Panc1 (cell line): ENCODE results near the gene TPR. TPM values are rescaled to one million over a fixed set of nuclear protein-coding genes. Genes with fewer than 3 reads are reported as not detected.
A peak's percentile ranks its signal among the peaks of the same experiment; 100 is the strongest.

Source experiments
- ATAC-seq: fragments of 200-7000 bp; cut with Tn5 transposase; 2 replicates; pipeline ENCODE4 v1.9.1; 2020; ENCODE audit warnings: mild to moderate bottlenecking, moderate library complexity
- Bru-seq: library from RNA; stranded (reverse); fragments of 400-500 nt; gene quantifications from one replicate; lab custom pipeline; 2021; lab: Mats Ljungman, UMichigan
- BruChase-seq, 2 experiments: library from RNA; stranded (reverse); fragments of 400-500 nt; gene quantifications; one replicate each; lab custom pipeline; 2021; lab: Mats Ljungman, UMichigan
- BruUV-seq: library from RNA; stranded (reverse); fragments of 400-500 nt; replicated peaks from 2 replicates; lab custom pipeline; 2021; lab: Mats Ljungman, UMichigan
- CTCF ChIA-PET: fragments of 300-600 bp; sonication (Branson Sonifier 250); formaldehyde crosslinking; loops from one replicate; lab custom pipeline; 2022; ENCODE audit warnings: antibody characterized with exemption; lab: Charles Lee
- POLR2A ChIA-PET: fragments of 300-600 bp; sonication (Branson Sonifier 250); formaldehyde crosslinking; loops from one replicate; lab custom pipeline; 2022; ENCODE audit warnings: antibody characterized with exemption; lab: Charles Lee
- DNase-seq: peaks from one replicate; pipeline ENCODE4 v3.0.0-alpha.2; 2010; ENCODE audit warnings: low read depth, low spot score
- H3K27ac ChIP-seq: 2 replicates; pipeline ENCODE4 v1.5.1; 2011; ENCODE audit warnings: mild to moderate bottlenecking, low read length, inconsistent platforms
- H3K27me3 ChIP-seq: fragments of 200-500 bp; sonication (Bioruptor generic); 2 replicates; pipeline ENCODE4 v1.6.0; 2014; ENCODE audit warnings: low read length, inconsistent platforms; ENCODE audit not compliant: control insufficient read depth, insufficient read depth
- H3K36me3 ChIP-seq: fragments of 200-500 bp; sonication (Bioruptor generic); 2 replicates; pipeline ENCODE4 v1.5.1; 2014; ENCODE audit warnings: inconsistent platforms, mild to moderate bottlenecking, low read length, moderate library complexity; ENCODE audit not compliant: control insufficient read depth, insufficient read depth
- H3K4me1 ChIP-seq: 2 replicates; pipeline ENCODE4 v1.5.1; 2011; ENCODE audit warnings: inconsistent platforms, mild to moderate bottlenecking, low read length, moderate library complexity; ENCODE audit not compliant: control insufficient read depth, insufficient read depth
- H3K4me3 ChIP-seq, 2 experiments: 2 replicates each; pipeline ENCODE4 v1.5.1; 2011 to 2012; ENCODE audit warnings: low read depth in 2 of 2, low read length in 2 of 2, mild to moderate bottlenecking in 2 of 2, inconsistent platforms in 1 of 2, moderate library complexity in 1 of 2
- H3K9me3 ChIP-seq: fragments of 200-500 bp; sonication (Bioruptor generic); 2 replicates; pipeline ENCODE4 v1.5.1; 2014; ENCODE audit warnings: low read depth, mild to moderate bottlenecking, inconsistent platforms, low read length, moderate library complexity; ENCODE audit not compliant: control insufficient read depth, insufficient read depth
- CTCF ChIP-seq: fragments of 450-650 bp; IDR thresholded peaks from 2 replicates; pipeline ENCODE4 v1.5.1; 2017; ENCODE audit warnings: mild to moderate bottlenecking
- POLR2AphosphoS5 ChIP-seq: IDR thresholded peaks from 2 replicates; pipeline ENCODE4 v1.6.1; 2012; ENCODE audit warnings: mild to moderate bottlenecking, low read depth, low read length, moderate library complexity
- REST ChIP-seq, 2 experiments: IDR thresholded peaks; 2 replicates each; pipeline ENCODE4 v1.6.1; 2011 to 2012; ENCODE audit warnings: low read depth in 2 of 2, control low read depth in 1 of 2, low read length in 1 of 2, mild to moderate bottlenecking in 1 of 2, moderate library complexity in 1 of 2; ENCODE audit not compliant: insufficient read depth in 1 of 2
- SIN3A ChIP-seq: IDR thresholded peaks from 2 replicates; pipeline ENCODE4 v1.6.1; 2012; ENCODE audit warnings: low read depth, mild to moderate bottlenecking, low read length, moderate library complexity, borderline replicate concordance; ENCODE audit not compliant: insufficient read depth
- TCF7L2 ChIP-seq: IDR thresholded peaks from 2 replicates; pipeline ENCODE4 v1.6.1; 2011; ENCODE audit warnings: mild to moderate bottlenecking, low read depth, low read length, inconsistent platforms
- in situ Hi-C: cut with HindIII; loops from 2 replicates; pipeline ENCODE4 v1.10.0; 2016; ENCODE audit warnings: low sequenced_read_pairs, low pct_unique_long_range_greater_than_20kb
- intact Hi-C: fragments of 100-400 bp; cut with micrococcal nuclease; formaldehyde crosslinking; loops from one replicate; pipeline ENCODE4 v1.10.0; 2022; ENCODE audit not compliant: unreplicated experiment
- long read RNA-seq: library from polyadenylated mRNA; unstranded; transcript quantifications from one replicate; pipeline ENCODE4 v2.0.0, GENCODE V29; 2021; ENCODE audit not compliant: unreplicated experiment
- polyA plus RNA-seq: library from polyadenylated mRNA; unstranded; fragments of >200 nt; gene quantifications from one replicate; pipeline ENCODE4 v1.2.1, GENCODE V29; 2012; ENCODE audit warnings: missing spikeins; ENCODE audit not compliant: insufficient read length
- total RNA-seq: library from RNA; stranded (reverse); gene quantifications from one replicate; pipeline ENCODE4 v1.2.1, GENCODE V29; 2021; ENCODE audit not compliant: unreplicated experiment

TPR gene
- 115 TPM for total RNA-seq
- 56.8 TPM for polyA plus RNA-seq
- Bru-seq, nascent RNA, result percentile 93 among the genes with signal in this experiment
- percentile 91 among the genes with signal in this experiment for BruChase-seq, experiment 1, labeled RNA remaining after a 2-hour chase
- percentile 95 among the genes with signal in this experiment for BruChase-seq, experiment 2, labeled RNA remaining after a 6-hour chase
- long read RNA-seq, full-length matches to known transcripts, result 4 of 233 reads
- long read RNA-seq, partial matches to known transcripts, result 197 of 233 reads
- long read RNA-seq, other reads (novel, unspliced or antisense), result 32 of 233 reads

- peaks cover 47% of the 10 kb centered on the region for H3K36me3 ChIP-seq
- peak; percentile 97 for ATAC-seq
- H3K4me1 ChIP-seq, result peaks cover 13% of the 10 kb centered on the region
- ChIA-PET POLR2A (interaction anchor here (0.5 to 0.9 kb wide), 3 partner anchors 14 to 42 kb away, joined by 3 to 7 read pairs (median 3); no protein-coding TSS in a partner anchor), CTCF (interaction anchor here (0.6 to 1.0 kb wide), 7 partner anchors 12 to 107 kb away, joined by 3 to 6 read pairs (median 3); no protein-coding TSS in a partner anchor)
- H3K27ac ChIP-seq, result peak within 1 kb of the TSS; percentile 98
- DNase-seq, result peak; percentile 95
- peak within 1 kb of the TSS; percentile 93 to 98 for H3K4me3 ChIP-seq
- intact Hi-C loops (no loop called here), in situ Hi-C loops (no loop called here)
- no peaks in the 10 kb centered on the region for H3K27me3 ChIP-seq
- no peaks in the 10 kb centered on the region for H3K9me3 ChIP-seq
- peak; percentile 80 for TF ChIP-seq POLR2AphosphoS5
- no peak for TF ChIP-seq TCF7L2
- peak; percentile 98 for TF ChIP-seq CTCF
- 0 out of 4 replicates have a peak, but pooled peaks of 1 of the 2 experiments have one; percentile 18 for TF ChIP-seq REST (IDR thresholded peaks at IDR 0.05; ENCODE audit: insufficient read depth in 1 of 2, low read depth in 2 of 2, low read length in 1 of 2)
- no peak; the same call in 1 of the 2 replicates for TF ChIP-seq SIN3A
- no TSS peak for BruUV-seq
Measured at GRCh38 chr1:186375152-186375928, at the start of gene TPR, which contains the start of gene ODR4. TPR (minus strand) TSS chr1:186375253; CDS start chr1:186375028, 225 bp downstream. ODR4 (plus strand) TSS chr1:186375838; CDS start chr1:186379786, 3,948 bp downstream.

GRCh38 chr1:186424539-186424938, 49.5 kb upstream of the TPR start:
- Histone ChIP-seq H3K4me1 (no peaks in the 10 kb centered on the region), H3K27ac (no peak overlapping the region), H3K27me3 (no peaks in the 10 kb centered on the region), H3K4me3 (no peak overlapping the region), H3K36me3 (peaks cover 6% of the 10 kb centered on the region), H3K9me3 (no peaks in the 10 kb centered on the region)
- ATAC-seq (no peak), DNase-seq (no peak)
- no TSS peak for BruUV-seq
- intact Hi-C loops (no loop called here), in situ Hi-C loops (no loop called here)
- CTCF ChIA-PET, result no interaction called here
- TF ChIP-seq SIN3A (no peak), TCF7L2 (no peak), REST (IDR thresholded peaks at IDR 0.05; ENCODE audit: insufficient read depth in 1 of 2, low read depth in 2 of 2, low read length in 1 of 2) (no peak), CTCF (no peak), POLR2AphosphoS5 (no peak)
- POLR2A ChIA-PET, result no interaction called here
